Stomach smooth muscle (tissue), 2 donors: ENCODE data around the gene DNM2.

Source experiments
- H3K27ac ChIP-seq: one replicate; pipeline ENCODE4 v1.7.0; 2013; ENCODE audit warnings: mild to moderate bottlenecking, low read length, inconsistent platforms
- H3K27me3 ChIP-seq, 2 donors: one replicate each; pipeline ENCODE4 v1.7.0; 2013; ENCODE audit warnings: low read length in 2 of 2; ENCODE audit not compliant: insufficient read depth in 2 of 2, control insufficient read depth in 1 of 2
- H3K36me3 ChIP-seq, 2 donors: one replicate each; pipeline ENCODE4 v1.7.0; 2013; ENCODE audit warnings: low read length in 2 of 2; ENCODE audit not compliant: control insufficient read depth in 2 of 2, insufficient read depth in 2 of 2
- H3K4me1 ChIP-seq: one replicate; pipeline ENCODE4 v1.7.0; 2013; ENCODE audit warnings: low read length; ENCODE audit not compliant: control insufficient read depth, insufficient read depth
- H3K4me3 ChIP-seq, 2 donors: one replicate each; pipeline ENCODE4 v1.7.0; 2013; ENCODE audit warnings: low read length in 2 of 2
- H3K9ac ChIP-seq, 2 donors: one replicate each; pipeline ENCODE4 v1.7.0; 2013; ENCODE audit warnings: low read length in 2 of 2, mild to moderate bottlenecking in 1 of 2
- H3K9me3 ChIP-seq, 2 donors: one replicate each; pipeline ENCODE4 v1.7.0; 2013; ENCODE audit warnings: low read length in 2 of 2; ENCODE audit not compliant: control insufficient read depth in 2 of 2
- donor health status: healthy.
- donor health status: Pancreatic carcinoma.

DNM2 gene

DNA sequence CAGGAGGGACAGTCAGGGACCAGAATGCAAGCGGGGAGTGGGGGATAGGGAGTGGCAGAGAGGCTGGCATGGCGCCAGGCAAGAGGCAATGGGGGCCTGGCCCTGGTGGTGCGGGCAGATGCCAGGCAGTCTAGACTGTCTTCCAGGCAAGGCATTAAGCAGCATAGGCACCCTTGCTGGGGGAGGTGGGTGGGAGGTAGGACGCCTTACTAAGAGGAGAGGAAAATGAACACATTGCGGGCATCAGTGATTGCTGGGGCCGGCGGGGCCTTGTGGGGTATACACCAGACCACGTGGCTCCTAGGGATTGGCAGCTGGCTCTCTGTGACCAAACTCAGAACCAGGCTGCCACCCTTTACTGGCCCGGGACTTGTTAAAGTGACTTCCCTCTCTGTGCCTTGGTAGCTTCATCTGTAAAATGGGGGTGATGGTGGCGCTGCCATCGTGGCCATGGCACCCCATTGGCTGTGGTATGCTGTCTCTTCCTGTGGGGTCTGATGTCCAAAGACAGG is 46.0 kb downstream of the DNM2 start:
- no peak overlapping the region for H3K27ac ChIP-seq
- no peak overlapping the region for H3K9ac ChIP-seq
- no peaks in the 10 kb centered on the region for H3K27me3 ChIP-seq
- no peaks in the 10 kb centered on the region for H3K9me3 ChIP-seq
- H3K36me3 ChIP-seq, result peaks cover 4 to 8% of the 10 kb centered on the region in 2 donors
- no peak overlapping the region for H3K4me3 ChIP-seq
- peaks cover 18% of the 10 kb centered on the region for H3K4me1 ChIP-seq

GRCh38 chr19:10764340-10764894 is 46.5 kb downstream of the DNM2 start:
- H3K9ac ChIP-seq, result no peak overlapping the region

DNA sequence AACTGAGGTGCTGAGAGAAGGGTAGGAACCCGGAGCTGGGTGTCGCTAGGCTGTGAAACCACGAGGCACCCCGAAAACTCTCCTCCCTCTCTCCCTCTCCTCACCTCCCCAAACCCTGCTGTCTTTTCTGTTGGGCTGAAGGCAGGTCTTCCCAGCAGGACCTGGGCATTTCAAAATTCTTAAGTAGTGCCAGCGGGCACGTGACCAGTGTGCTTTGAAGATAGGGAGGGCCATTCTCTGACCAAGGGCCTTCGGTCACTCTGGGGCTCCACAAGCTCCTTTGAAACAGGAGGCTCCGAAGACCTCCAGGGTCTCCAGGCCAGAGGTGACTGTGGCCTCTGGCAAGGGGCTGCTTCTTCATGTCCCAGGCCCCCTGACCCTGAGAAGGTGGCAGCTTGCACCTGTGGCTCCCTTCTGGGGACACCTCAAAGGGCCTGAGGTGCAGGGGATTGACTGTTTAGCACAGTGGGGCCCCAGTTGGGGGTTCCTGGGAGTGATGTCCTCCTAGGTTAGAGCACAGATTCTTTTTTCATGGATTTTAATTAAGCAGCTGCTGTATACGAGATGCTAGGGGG is 48.3 kb downstream of the DNM2 start:
- peaks cover 29% of the 10 kb centered on the region for H3K4me1 ChIP-seq
- peaks cover 4% of the 10 kb centered on the region in 2 donors for H3K36me3 ChIP-seq
- no peaks in the 10 kb centered on the region for H3K9me3 ChIP-seq
- H3K9ac ChIP-seq, result peak overlapping the region in 1 of 2 donors; percentile 42
- no peak overlapping the region for H3K27ac ChIP-seq
- no peaks in the 10 kb centered on the region for H3K27me3 ChIP-seq
- no peak overlapping the region for H3K4me3 ChIP-seq

More at GRCh38 chr19:10764340-10764894, 46.5 kb downstream of the DNM2 start:
- H3K36me3 ChIP-seq, result peaks cover 4 to 8% of the 10 kb centered on the region in 2 donors
- H3K27me3 ChIP-seq, result no peaks in the 10 kb centered on the region
- no peak overlapping the region for H3K27ac ChIP-seq
- H3K4me3 ChIP-seq, result no peak overlapping the region
- H3K4me1 ChIP-seq, result peaks cover 24% of the 10 kb centered on the region
- no peaks in the 10 kb centered on the region for H3K9me3 ChIP-seq

DNA sequence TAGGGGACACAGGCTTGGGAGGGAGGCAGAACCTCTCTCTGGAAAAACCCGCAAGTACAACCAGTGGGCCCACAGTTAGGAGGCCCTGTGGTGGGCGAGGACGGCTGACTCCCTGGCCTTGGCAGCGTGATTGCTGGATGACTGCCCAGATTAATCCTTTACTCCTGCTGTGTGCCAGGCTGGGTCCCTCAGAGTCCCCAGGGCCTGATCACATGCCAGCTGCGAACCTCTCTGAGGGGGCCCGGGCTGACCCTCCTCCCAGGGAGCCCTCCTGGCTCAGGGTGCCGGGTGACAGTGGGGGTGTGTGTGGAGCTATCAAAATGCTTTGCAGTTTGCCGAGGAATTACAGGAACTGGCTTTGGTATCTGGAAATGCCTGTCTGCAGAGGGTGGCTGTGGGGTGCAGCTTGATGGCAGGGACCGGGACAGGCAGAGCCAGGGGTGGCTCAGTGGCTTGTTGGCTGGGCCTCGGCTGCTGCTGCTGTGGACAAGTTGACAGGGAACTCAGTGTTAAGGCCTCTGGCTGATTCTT is 48.9 kb downstream of the DNM2 start:
- Histone ChIP-seq H3K27ac (no peak overlapping the region), H3K9me3 (no peaks in the 10 kb centered on the region), H3K4me3 (peak overlapping the region in 1 of 2 donors; percentile 8), H3K4me1 (peaks cover 29% of the 10 kb centered on the region), H3K9ac (peak overlapping the region in 1 of 2 donors; percentile 42), H3K27me3 (no peaks in the 10 kb centered on the region), H3K36me3 (peaks cover 3 to 4% of the 10 kb centered on the region in 2 donors)

DNA sequence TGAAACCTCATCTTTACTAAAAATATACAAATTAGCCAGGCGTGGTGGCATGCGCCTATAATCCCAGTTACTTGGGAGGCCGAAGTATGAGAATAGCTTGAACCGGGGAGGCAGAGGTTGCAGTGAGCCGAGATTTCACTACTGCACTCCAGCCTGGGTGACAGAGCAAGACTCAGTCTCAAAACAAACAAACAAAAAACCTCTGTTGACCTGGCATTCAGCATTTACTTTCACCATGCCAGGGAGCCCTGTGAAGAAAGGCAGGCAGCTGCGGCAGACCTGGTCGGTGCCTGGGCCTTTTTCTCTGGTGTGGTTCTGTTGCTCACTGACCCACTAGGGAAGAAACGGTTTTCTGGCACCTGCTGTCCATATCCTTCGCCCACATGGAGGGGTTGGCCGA is 49.8 kb downstream of the DNM2 start:
- H3K9me3 ChIP-seq, result no peaks in the 10 kb centered on the region
- no peak overlapping the region for H3K27ac ChIP-seq
- no peak overlapping the region for H3K9ac ChIP-seq
- no peaks in the 10 kb centered on the region for H3K27me3 ChIP-seq
- no peak overlapping the region for H3K4me3 ChIP-seq
- peaks cover 4% of the 10 kb centered on the region in 2 donors for H3K36me3 ChIP-seq
- H3K4me1 ChIP-seq, result peaks cover 29% of the 10 kb centered on the region

- Histone ChIP-seq H3K27me3 (no peaks in the 10 kb centered on the region), H3K9ac (no peak overlapping the region), H3K36me3 (peaks cover 4 to 5% of the 10 kb centered on the region in 2 donors), H3K27ac (no peak overlapping the region), H3K4me1 (peaks cover 29% of the 10 kb centered on the region), H3K4me3 (no peak overlapping the region), H3K9me3 (no peaks in the 10 kb centered on the region)
These were observed 50.5 kb downstream of the DNM2 start for GRCh38 chr19:10768369-10768768.

- H3K4me3 ChIP-seq, result no peak overlapping the region
- H3K9me3 ChIP-seq, result no peaks in the 10 kb centered on the region
- no peaks in the 10 kb centered on the region for H3K27me3 ChIP-seq
- H3K36me3 ChIP-seq, result peaks cover 4 to 8% of the 10 kb centered on the region in 2 donors
- H3K9ac ChIP-seq, result no peak overlapping the region
- H3K4me1 ChIP-seq, result peaks cover 29% of the 10 kb centered on the region
- H3K27ac ChIP-seq, result no peak overlapping the region
These were observed 51.1 kb downstream of the DNM2 start for GRCh38 chr19:10768936-10769335.

DNA sequence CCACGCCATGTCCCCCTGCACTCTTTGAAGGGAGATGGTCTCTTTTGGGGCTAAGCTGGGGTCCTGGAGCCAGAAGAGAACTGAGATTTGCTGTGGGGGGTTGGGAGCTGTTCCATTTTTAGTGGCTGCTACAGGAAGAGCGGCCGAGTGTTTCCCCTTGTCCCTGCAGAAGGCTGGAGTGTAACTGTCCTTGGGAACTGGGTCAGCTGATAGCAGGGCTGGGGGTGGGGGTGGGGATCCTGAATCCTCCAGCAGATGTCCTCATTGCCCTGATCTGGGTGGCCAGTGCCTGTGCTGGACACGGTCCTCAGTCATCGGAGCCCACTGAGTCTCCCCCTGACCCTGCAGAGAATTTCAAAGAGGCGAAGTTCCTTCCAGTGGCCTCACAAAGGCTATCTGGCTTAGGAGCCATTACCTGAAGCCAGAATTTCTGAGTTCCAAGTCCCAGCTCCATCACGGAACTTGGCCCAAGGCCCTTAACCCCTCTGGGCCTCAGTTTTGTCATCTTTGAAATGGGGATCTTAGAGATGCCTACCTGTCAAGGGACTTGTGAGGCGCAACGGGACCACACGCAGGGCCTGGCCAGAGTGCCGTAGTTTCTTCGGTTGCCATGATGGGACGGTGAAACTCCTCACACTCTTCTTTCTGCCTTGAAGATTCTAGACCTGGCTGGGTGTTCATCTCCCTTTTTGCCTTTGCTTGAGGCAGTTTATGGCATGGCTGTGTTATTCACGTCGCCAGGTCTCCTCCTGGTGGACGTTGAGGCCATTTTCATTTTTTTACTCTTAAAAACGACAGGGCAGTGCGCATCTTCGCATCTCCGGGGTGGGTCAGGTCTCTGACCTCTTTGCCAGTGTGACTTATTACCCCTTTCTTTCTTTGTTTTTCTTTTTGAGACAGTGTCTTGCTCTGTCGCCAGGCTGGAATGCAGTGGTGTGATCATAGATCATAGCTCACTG is 51.9 kb downstream of the DNM2 start:
- no peaks in the 10 kb centered on the region for H3K27me3 ChIP-seq
- H3K27ac ChIP-seq, result no peak overlapping the region
- peaks cover 27% of the 10 kb centered on the region for H3K4me1 ChIP-seq
- H3K9ac ChIP-seq, result peak overlapping the region in 1 of 2 donors; percentile 36
- no peaks in the 10 kb centered on the region for H3K9me3 ChIP-seq
- peaks cover 4 to 10% of the 10 kb centered on the region in 2 donors for H3K36me3 ChIP-seq
- no peak overlapping the region for H3K4me3 ChIP-seq

- no peaks in the 10 kb centered on the region for H3K27me3 ChIP-seq
- H3K27ac ChIP-seq, result no peak overlapping the region
- H3K36me3 ChIP-seq, result peaks cover 20 to 28% of the 10 kb centered on the region in 2 donors
- H3K9me3 ChIP-seq, result no peaks in the 10 kb centered on the region
- no peak overlapping the region for H3K4me3 ChIP-seq
- H3K9ac ChIP-seq, result no peak overlapping the region
- peaks cover 10% of the 10 kb centered on the region for H3K4me1 ChIP-seq
These were observed 56.1 kb downstream of the DNM2 start for GRCh38 chr19:10773969-10774368.

- no peaks in the 10 kb centered on the region for H3K27me3 ChIP-seq
- no peak overlapping the region for H3K9ac ChIP-seq
- peaks cover 2% of the 10 kb centered on the region for H3K4me1 ChIP-seq
- no peaks in the 10 kb centered on the region for H3K9me3 ChIP-seq
- no peak overlapping the region for H3K4me3 ChIP-seq
- H3K36me3 ChIP-seq, result peaks cover 21 to 30% of the 10 kb centered on the region in 2 donors
- H3K27ac ChIP-seq, result no peak overlapping the region
These were observed 57.0 kb downstream of the DNM2 start for GRCh38 chr19:10774893-10775292.
